B cell (primary cell): Measurements from ENCODE around the gene SORT1. TPM values are rescaled to one million over a fixed set of nuclear protein-coding genes. Genes with fewer than 3 reads are reported as not detected.

ENCODE experiments used
- ATAC-seq: fragments of 200-7000 bp; cut with Tn5 transposase; one replicate; pipeline ENCODE4 v1.10.0; 2021; ENCODE audit warnings: low read depth, mild to moderate bottlenecking, moderate number of reproducible peaks, moderate library complexity
- CTCF ChIA-PET: fragments of 350-600 bp; sonication (Branson Sonifier 250); formaldehyde crosslinking; loops from one replicate; lab custom pipeline; 2021; ENCODE audit warnings: antibody characterized with exemption, inconsistent platforms; lab: Charles Lee
- POLR2A ChIA-PET: fragments of 350-600 bp; sonication (Branson Sonifier 250); formaldehyde crosslinking; loops from one replicate; lab custom pipeline; 2021; ENCODE audit warnings: antibody characterized with exemption; lab: Charles Lee
- DNase-seq: peaks from one replicate; pipeline ENCODE4 v3.0.0; 2013
- H2AFZ ChIP-seq: 2 replicates; pipeline ENCODE4 v1.6.1; 2012; ENCODE audit warnings: mild to moderate bottlenecking, low read depth, low read length; ENCODE audit not compliant: insufficient read depth, poor library complexity, severe bottlenecking
- H3K27ac ChIP-seq, 2 donors: 1 replicate in 1 of 2; 2 replicates in 1 of 2; pipeline ENCODE4 v1.5.1; 2012 to 2013; ENCODE audit warnings: low read length in 2 of 2, mild to moderate bottlenecking in 2 of 2, moderate library complexity in 1 of 2
- H3K27me3 ChIP-seq, 4 experiments: fragments of 200-600 bp in 1 of 4; sonication (generic) in 1 of 4; replicated peaks in 1 of 4; 1 replicate in 2 of 4; 2 replicates in 2 of 4; pipeline versions ENCODE4 v1.6.1 to v1.7.0; 2013 to 2016; ENCODE audit warnings: low read length in 3 of 4, mild to moderate bottlenecking in 2 of 4, mixed read lengths in 1 of 4, moderate library complexity in 1 of 4; ENCODE audit not compliant: insufficient read depth in 4 of 4, control insufficient read depth in 3 of 4; ENCODE audit errors: control extremely low read depth in 1 of 4
- H3K36me3 ChIP-seq, 2 experiments: replicated peaks in 1 of 2; 1 replicate in 1 of 2; 2 replicates in 1 of 2; pipeline versions ENCODE4 v1.6.1 to v1.7.1; 2013; ENCODE audit warnings: low read length in 1 of 2; ENCODE audit not compliant: insufficient read depth in 2 of 2, control insufficient read depth in 1 of 2; ENCODE audit errors: control extremely low read depth in 1 of 2, extremely low read depth in 1 of 2
- H3K4me1 ChIP-seq, 2 donors: fragments of 200-600 bp in 1 of 2; sonication (generic) in 1 of 2; 1 replicate in 1 of 2; 2 replicates in 1 of 2; pipeline versions ENCODE4 v1.5.1 to v1.6.1; 2013 to 2017; ENCODE audit warnings: low read length in 2 of 2; ENCODE audit not compliant: control insufficient read depth in 2 of 2, insufficient read depth in 2 of 2
- H3K4me2 ChIP-seq: replicated peaks from 2 replicates; pipeline ENCODE3; 2012; ENCODE audit warnings: mild to moderate bottlenecking, low read depth, low read length; ENCODE audit not compliant: poor library complexity, severe bottlenecking
- H3K4me3 ChIP-seq, 5 experiments: fragments of 200-600 bp in 1 of 5; sonication (generic) in 1 of 5; 1 replicate in 3 of 5; 2 replicates in 2 of 5; pipeline versions ENCODE4 v1.5.1 to v1.7.0; 2011 to 2016; ENCODE audit warnings: low read length in 4 of 5, mild to moderate bottlenecking in 4 of 5, low read depth in 2 of 5, control low read depth in 1 of 5, moderate library complexity in 1 of 5; ENCODE audit not compliant: insufficient read depth in 1 of 5; ENCODE audit errors: control extremely low read depth in 1 of 5, extremely low read depth in 1 of 5
- H3K79me2 ChIP-seq: fragments of 200-600 bp; sonication (generic); one replicate; pipeline ENCODE4 v1.6.0; 2016; ENCODE audit warnings: low read length; ENCODE audit not compliant: control insufficient read depth, insufficient read depth
- H3K9ac ChIP-seq: fragments of 200-600 bp; sonication (generic); 2 replicates; pipeline ENCODE4 v1.6.1; 2017; ENCODE audit warnings: mild to moderate bottlenecking, low read length, moderate library complexity
- H3K9me3 ChIP-seq, 3 donors: one replicate each; pipeline versions ENCODE4 v1.6.1 to v1.7.1; 2013; ENCODE audit warnings: low read length in 2 of 3; ENCODE audit not compliant: control insufficient read depth in 2 of 3, insufficient read depth in 1 of 3; ENCODE audit errors: control extremely low read depth in 1 of 3
- H4K20me1 ChIP-seq: 2 replicates; pipeline ENCODE4 v1.6.0; 2012; ENCODE audit warnings: mild to moderate bottlenecking, low read length; ENCODE audit not compliant: insufficient read depth, control insufficient read depth, poor library complexity, severe bottlenecking
- H3K27ac Mint-ChIP-seq: one replicate; pipeline ENCODE4 v1.8.0; 2021; ENCODE audit warnings: mixed read lengths
- H3K27me3 Mint-ChIP-seq: one replicate; pipeline ENCODE4 v1.8.0; 2021; ENCODE audit warnings: mixed read lengths
- H3K4me1 Mint-ChIP-seq: one replicate; pipeline ENCODE4 v1.8.0; 2021; ENCODE audit warnings: mixed read lengths
- H3K4me3 Mint-ChIP-seq: one replicate; pipeline ENCODE4 v1.8.0; 2021; ENCODE audit warnings: mixed read lengths
- H3K9me3 Mint-ChIP-seq: one replicate; pipeline ENCODE4 v1.8.0; 2022; ENCODE audit warnings: mixed read lengths; ENCODE audit not compliant: insufficient read depth
- EZH2 ChIP-seq: IDR thresholded peaks from 2 replicates; pipeline ENCODE4 v1.6.1; 2012; ENCODE audit warnings: borderline replicate concordance, low read depth, mild to moderate bottlenecking, moderate library complexity, low read length; ENCODE audit not compliant: insufficient read depth, poor library complexity, severe bottlenecking
- WGBS: methylation state at CpG from one replicate; pipeline ENCODE4 v1.1.5; 2013; ENCODE audit warnings: missing lambda C conversion rate; ENCODE audit not compliant: insufficient coverage; 5-methylcytosine and 5-hydroxymethylcytosine counted together
- intact Hi-C: fragments of 100-400 bp; cut with micrococcal nuclease; formaldehyde crosslinking; loops from one replicate; pipeline ENCODE4 v1.10.0; 2022
- polyA plus RNA-seq: library from polyadenylated mRNA; depleted of rRNA; stranded (reverse); fragments of >200 nt; gene quantifications from 2 replicates; pipeline ENCODE4 v1.2.3, GENCODE V29; 2012
- total RNA-seq, 2 donors: library from RNA; stranded (reverse); fragments of 120-200 nt in 1 of 2; gene quantifications; 1 replicate in 1 of 2; 2 replicates in 1 of 2; pipeline versions ENCODE4 v1.2.3 to v1.2.4, GENCODE V29; 2013 to 2022
- TF ChIP-seq, protein P1 (sequence below): fragments of 200-600 bp; IDR thresholded peaks from one replicate; pipeline ENCODE4 v1.8.0; 2022; ENCODE audit warnings: antibody characterized with exemption, mild to moderate bottlenecking

The SORT1 gene
- total and polyA plus RNA-seq, 2 donors (not counting 1 experiment from before 2014, with no cell fraction given), result 0.13 to 0.25 TPM

- TF ChIP-seq EZH2, result no peak
- TF ChIP-seq, protein P1, sequence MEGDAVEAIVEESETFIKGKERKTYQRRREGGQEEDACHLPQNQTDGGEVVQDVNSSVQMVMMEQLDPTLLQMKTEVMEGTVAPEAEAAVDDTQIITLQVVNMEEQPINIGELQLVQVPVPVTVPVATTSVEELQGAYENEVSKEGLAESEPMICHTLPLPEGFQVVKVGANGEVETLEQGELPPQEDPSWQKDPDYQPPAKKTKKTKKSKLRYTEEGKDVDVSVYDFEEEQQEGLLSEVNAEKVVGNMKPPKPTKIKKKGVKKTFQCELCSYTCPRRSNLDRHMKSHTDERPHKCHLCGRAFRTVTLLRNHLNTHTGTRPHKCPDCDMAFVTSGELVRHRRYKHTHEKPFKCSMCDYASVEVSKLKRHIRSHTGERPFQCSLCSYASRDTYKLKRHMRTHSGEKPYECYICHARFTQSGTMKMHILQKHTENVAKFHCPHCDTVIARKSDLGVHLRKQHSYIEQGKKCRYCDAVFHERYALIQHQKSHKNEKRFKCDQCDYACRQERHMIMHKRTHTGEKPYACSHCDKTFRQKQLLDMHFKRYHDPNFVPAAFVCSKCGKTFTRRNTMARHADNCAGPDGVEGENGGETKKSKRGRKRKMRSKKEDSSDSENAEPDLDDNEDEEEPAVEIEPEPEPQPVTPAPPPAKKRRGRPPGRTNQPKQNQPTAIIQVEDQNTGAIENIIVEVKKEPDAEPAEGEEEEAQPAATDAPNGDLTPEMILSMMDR, result no peak
- no peaks in the 10 kb centered on the region for H3K4me1 Mint-ChIP-seq
- ChIA-PET POLR2A (no interaction called here), CTCF (no interaction called here)
- H3K27me3 ChIP-seq, result no peaks in the 10 kb centered on the region
- H3K9ac ChIP-seq, result no peak overlapping the region
- no peak overlapping the region for H3K27ac ChIP-seq
- no peak for ATAC-seq
- DNase-seq, result no peak
- no peaks in the 10 kb centered on the region for H3K79me2 ChIP-seq
- H3K4me1 ChIP-seq, result no peaks in the 10 kb centered on the region
- intact Hi-C loops, result no loop called here
- no peak overlapping the region for H3K27ac Mint-ChIP-seq
- no peak overlapping the region for H3K4me3 Mint-ChIP-seq
- peaks cover 7% of the 10 kb centered on the region for H3K9me3 Mint-ChIP-seq
- H3K36me3 ChIP-seq, result no peaks in the 10 kb centered on the region
- peaks cover 16% of the 10 kb centered on the region for H3K27me3 Mint-ChIP-seq
- no peaks in the 10 kb centered on the region for H4K20me1 ChIP-seq
- peaks cover 1 to 18% (median 4%) of the 10 kb centered on the region in 3 donors for H3K9me3 ChIP-seq
- no peak overlapping the region for H3K4me3 ChIP-seq
- H3K4me2 ChIP-seq, result no peak overlapping the region
- no peak overlapping the region for H2AFZ ChIP-seq
Measured at GRCh38 chr1:109331113-109331512, 66.6 kb downstream of the SORT1 start.

DNA sequence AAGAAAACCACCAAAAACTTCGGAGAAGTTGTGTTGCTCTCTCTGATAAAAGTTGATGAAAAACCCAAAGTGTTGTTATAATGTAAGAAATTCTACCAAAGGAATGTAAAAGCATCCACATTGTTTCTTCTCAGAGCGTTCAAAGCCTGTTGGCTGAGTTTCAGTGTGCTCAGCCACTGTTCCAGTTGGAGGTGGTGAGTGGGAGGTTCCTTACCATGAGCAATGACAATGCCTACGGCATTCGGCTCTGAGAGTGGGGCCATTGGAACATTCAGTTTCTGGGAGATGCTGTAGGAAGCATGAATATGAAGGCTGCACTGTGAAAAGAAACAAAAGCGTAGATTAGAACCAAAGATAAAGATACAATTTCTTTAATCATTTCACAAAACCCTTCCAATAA, 70.4 kb downstream of the SORT1 start:
- Histone ChIP-seq H2AFZ (no peak overlapping the region), H3K27ac (no peak overlapping the region), H3K9ac (no peak overlapping the region), H4K20me1 (no peaks in the 10 kb centered on the region), H3K27me3 (peaks cover 0 to 5% (median 0%) of the 10 kb centered on the region in 4 experiments), H3K4me2 (no peak overlapping the region), H3K4me1 (no peaks in the 10 kb centered on the region), H3K9me3 (peaks cover 1 to 16% (median 4%) of the 10 kb centered on the region in 3 donors), H3K4me3 (no peak overlapping the region), H3K36me3 (no peaks in the 10 kb centered on the region), H3K79me2 (no peaks in the 10 kb centered on the region)
- ATAC-seq (no peak), DNase-seq (no peak)
- H3K27me3 Mint-ChIP-seq, result peaks cover 21% of the 10 kb centered on the region
- intact Hi-C loops, result no loop called here
- no CpG with 5 or more reads among the region's 5 CpGs for WGBS
- peaks cover 7% of the 10 kb centered on the region for H3K9me3 Mint-ChIP-seq
- H3K27ac Mint-ChIP-seq, result no peak overlapping the region
- no peak overlapping the region for H3K4me3 Mint-ChIP-seq
- H3K4me1 Mint-ChIP-seq, result no peaks in the 10 kb centered on the region
- ChIA-PET POLR2A (no interaction called here), CTCF (no interaction called here)
- TF ChIP-seq, protein P1, result no peak
- no peak for TF ChIP-seq EZH2
